Heart left ventricle (tissue), 16 donors: ENCODE measurements around the gene UGP2. TPM values are rescaled to one million over a fixed set of nuclear protein-coding genes. Genes with fewer than 3 reads are reported as not detected.
A peak's percentile ranks its signal among the peaks of the same experiment; 100 is the strongest.

Experiments used
- ATAC-seq, 4 donors: fragments of 200-7000 bp; cut with Tn5 transposase; one replicate each; pipeline ENCODE4 v1.9.1; 2020 to 2022; ENCODE audit warnings: moderate library complexity in 4 of 4, mild to moderate bottlenecking in 3 of 4, moderate number of reproducible peaks in 1 of 4
- DNase-seq, 5 donors: peaks; one replicate each; pipeline ENCODE4 v3.0.0-alpha.2; 2020
- H3K27ac ChIP-seq, 12 donors: fragments of 200-600 bp; sonication (generic) in 4 of 12; one replicate each; pipeline versions ENCODE4 v1.5.0 to v1.8.0; 2016 to 2022; ENCODE audit warnings: mild to moderate bottlenecking in 2 of 12
- H3K27me3 ChIP-seq, 9 donors: fragments of 200-600 bp; sonication (generic) in 2 of 9; one replicate each; pipeline versions ENCODE4 v1.5.1 to v1.8.0; 2016 to 2022; ENCODE audit warnings: mild to moderate bottlenecking in 3 of 9
- H3K36me3 ChIP-seq, 9 donors: fragments of 200-600 bp; sonication (generic) in 2 of 9; one replicate each; pipeline versions ENCODE4 v1.5.0 to v1.8.0; 2018 to 2022; ENCODE audit warnings: mild to moderate bottlenecking in 2 of 9
- H3K4me1 ChIP-seq, 12 donors: fragments of 200-600 bp; sonication (generic) in 4 of 12; one replicate each; pipeline versions ENCODE4 v1.5.0 to v1.8.0; 2016 to 2022; ENCODE audit warnings: mild to moderate bottlenecking in 3 of 12
- H3K4me3 ChIP-seq, 12 donors: fragments of 200-600 bp; sonication (generic) in 4 of 12; one replicate each; pipeline versions ENCODE4 v1.5.0 to v1.8.0; 2017 to 2022; ENCODE audit warnings: mild to moderate bottlenecking in 9 of 12, moderate library complexity in 4 of 12
- H3K9me3 ChIP-seq, 12 donors: fragments of 200-600 bp; sonication (generic) in 4 of 12; one replicate each; pipeline versions ENCODE4 v1.5.0 to v1.8.0; 2016 to 2022; ENCODE audit warnings: mild to moderate bottlenecking in 1 of 12
- POLR2A ChIP-seq, 2 donors: fragments of 450-650 bp; IDR thresholded peaks; one replicate each; pipeline ENCODE4 v1.6.1; 2017; ENCODE audit warnings: antibody characterized with exemption in 2 of 2, mild to moderate bottlenecking in 2 of 2, moderate library complexity in 2 of 2
- WGBS, 4 donors: extraction: QIAGEN DNeasy Blood & Tissue Kit in 2 of 4; methylation state at CpG; one replicate each; pipeline versions ENCODE4 v1.1.5 to v1.1.7; 2013 to 2018; 5-methylcytosine and 5-hydroxymethylcytosine counted together
- intact Hi-C, 10 donors: fragments of 100-400 bp; cut with DNase I; formaldehyde crosslinking; loops; one replicate each; pipeline versions ENCODE4 v1.11.1 to v1.14.2; 2022
- polyA plus RNA-seq, 2 donors: library from polyadenylated mRNA; stranded (reverse); fragments of 200-250 nt; gene quantifications; one replicate each; pipeline ENCODE4 v1.2.3, GENCODE V29; 2013
- total RNA-seq, 9 donors: library from RNA; depleted of rRNA in 2 of 9; stranded (reverse); fragments of >200 nt in 2 of 9; fragmentation: NEBNext Ultra II Directional in 3 of 9; extraction: Animal tissue kit (Norgen Biotek cat#: 25700) in 3 of 9; gene quantifications; one replicate each; pipeline versions ENCODE4 v1.1.0 to v1.2.4, GENCODE V29; 2016 to 2023
- TF ChIP-seq, protein P1 (sequence below), 12 donors: fragments of 200-600 bp; sonication (generic) in 4 of 12; IDR thresholded peaks; one replicate each; pipeline versions ENCODE4 v1.5.0 to v1.8.0; 2018 to 2022; ENCODE audit warnings: antibody characterized with exemption in 12 of 12, mild to moderate bottlenecking in 5 of 12
- donor health status: ischemic (EF 13 %, LVEDD 7.1; RV severe dilation, severe dysfunction).
- donor health status: healthy with polysubstance abuse.
- donor health status: DM: no; HTN: yes; CAD: no.
- donor health status: DM: no; HTN: no; CAD: no.
- donor health status: ischemic (EF 25% LVEDD 6.9; RV normal size, moderate dysfunction).
- donor health status: ischemic (EF 25% LVEDD 5.7; RV mildly dilated, moderate dysfunction).
- donor health status: healthy.
- donor health status: DM: yes; HTN: yes; CAD: no.
- donor health status: ischemic (EF 35%, LVEDD 5.7; RV mildly dilated, moderate dysfunction).
- donor health status: nonischemic (EF 11% LVEDD 7.7; RV severe dilation, severe dysfunction).
- donor health status: DM: yes; HTN: yes; CAD: no.
- donor health status: PGD.
- donor health status: ischemic (EF 29% LVEDD 5.4; RV normal size, mild dysfunction).
- donor health status: nonischemic (EF 23%, LVEDD 6.1; RV moderate dilation, normal function).

Gene UGP2
- total and polyA plus RNA-seq, 11 donors: 175 to 1,308 (median 331) TPM

DNA sequence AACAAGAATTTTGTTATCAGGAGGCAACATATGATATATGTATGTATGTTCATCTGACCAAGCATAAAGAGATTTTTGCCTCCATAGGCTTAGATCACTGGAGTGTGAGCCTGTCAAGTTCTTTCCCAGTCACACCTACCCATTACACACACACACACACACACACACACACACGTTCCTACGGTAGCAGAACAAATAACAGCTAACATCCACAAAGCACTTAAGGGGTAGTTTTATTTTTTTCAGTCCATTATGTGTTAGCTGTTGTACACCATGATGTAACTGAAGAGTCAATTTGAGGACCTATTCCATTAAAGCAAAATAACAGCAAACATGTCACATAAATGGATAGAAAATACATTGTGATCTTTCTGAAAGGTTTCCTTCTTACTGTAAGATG, 39.5 kb downstream of the UGP2 start:
- H3K4me3 ChIP-seq: no peak overlapping the region
- ATAC-seq: no peak
- no peaks in the 10 kb centered on the region for H3K27me3 ChIP-seq
- H3K9me3 ChIP-seq: no peaks in the 10 kb centered on the region
- TF ChIP-seq POLR2A (IDR thresholded peaks at IDR 0.05): no peak
- TF ChIP-seq, protein P1, sequence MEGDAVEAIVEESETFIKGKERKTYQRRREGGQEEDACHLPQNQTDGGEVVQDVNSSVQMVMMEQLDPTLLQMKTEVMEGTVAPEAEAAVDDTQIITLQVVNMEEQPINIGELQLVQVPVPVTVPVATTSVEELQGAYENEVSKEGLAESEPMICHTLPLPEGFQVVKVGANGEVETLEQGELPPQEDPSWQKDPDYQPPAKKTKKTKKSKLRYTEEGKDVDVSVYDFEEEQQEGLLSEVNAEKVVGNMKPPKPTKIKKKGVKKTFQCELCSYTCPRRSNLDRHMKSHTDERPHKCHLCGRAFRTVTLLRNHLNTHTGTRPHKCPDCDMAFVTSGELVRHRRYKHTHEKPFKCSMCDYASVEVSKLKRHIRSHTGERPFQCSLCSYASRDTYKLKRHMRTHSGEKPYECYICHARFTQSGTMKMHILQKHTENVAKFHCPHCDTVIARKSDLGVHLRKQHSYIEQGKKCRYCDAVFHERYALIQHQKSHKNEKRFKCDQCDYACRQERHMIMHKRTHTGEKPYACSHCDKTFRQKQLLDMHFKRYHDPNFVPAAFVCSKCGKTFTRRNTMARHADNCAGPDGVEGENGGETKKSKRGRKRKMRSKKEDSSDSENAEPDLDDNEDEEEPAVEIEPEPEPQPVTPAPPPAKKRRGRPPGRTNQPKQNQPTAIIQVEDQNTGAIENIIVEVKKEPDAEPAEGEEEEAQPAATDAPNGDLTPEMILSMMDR (IDR thresholded peaks at IDR 0.05): no peak
- 59 to 65% (median 61%) methylated on average over 2 of the region's 2 CpGs for WGBS, 4 donors
- no peak overlapping the region for H3K27ac ChIP-seq
- H3K36me3 ChIP-seq: peaks cover 0 to 69% (median 54%) of the 10 kb centered on the region in 9 donors
- no peak for DNase-seq
- intact Hi-C loops: loop anchor here in 1 of 10 donors (10.0 kb wide), 1 partner anchor 186 kb away; no protein-coding TSS in a partner anchor
- H3K4me1 ChIP-seq: peaks cover 0 to 18% (median 6%) of the 10 kb centered on the region in 12 donors

DNA sequence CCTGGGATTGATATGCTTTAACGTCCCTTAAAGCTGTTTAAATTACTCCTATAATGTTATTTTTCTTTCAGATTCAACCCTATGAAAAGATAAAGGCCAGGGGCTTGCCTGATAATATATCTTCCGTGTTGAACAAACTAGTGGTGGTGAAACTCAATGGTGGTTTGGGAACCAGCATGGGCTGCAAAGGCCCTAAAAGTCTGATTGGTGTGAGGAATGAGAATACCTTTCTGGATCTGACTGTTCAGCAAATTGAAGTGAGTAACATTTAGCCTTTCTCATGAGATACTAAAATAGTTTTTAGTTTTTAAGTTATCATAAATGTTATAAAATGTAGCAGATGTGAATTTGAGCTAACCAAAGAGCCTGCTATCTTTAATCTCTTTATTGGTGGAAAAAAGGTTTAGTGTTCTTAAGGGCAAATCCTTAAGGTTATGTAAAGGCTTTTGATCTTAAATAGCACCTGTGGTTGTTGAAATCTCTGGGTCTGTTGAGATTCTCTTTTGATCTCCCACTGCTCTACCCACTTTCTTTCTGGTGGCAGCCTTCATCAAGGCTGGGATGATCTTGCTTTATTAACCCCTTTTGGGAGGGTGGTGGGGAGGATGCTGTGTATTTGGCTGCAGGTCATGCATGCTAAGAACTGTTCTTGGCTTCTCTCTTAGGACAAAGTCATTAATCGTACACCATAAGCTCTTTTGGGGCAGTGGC, 40.9 kb downstream of the UGP2 start:
- Histone ChIP-seq H3K9me3 (no peaks in the 10 kb centered on the region), H3K4me1 (peaks cover 0 to 22% (median 0%) of the 10 kb centered on the region in 12 donors), H3K36me3 (peaks cover 0 to 83% (median 68%) of the 10 kb centered on the region in 9 donors), H3K4me3 (no peak overlapping the region), H3K27me3 (no peaks in the 10 kb centered on the region), H3K27ac (no peak overlapping the region)
- TF ChIP-seq POLR2A (IDR thresholded peaks at IDR 0.05): no peak
- TF ChIP-seq, protein P1 (IDR thresholded peaks at IDR 0.05): no peak
- no peak for ATAC-seq
- intact Hi-C loops: loop anchor here in 1 of 10 donors (10.0 kb wide), 1 partner anchor 188 kb away; no protein-coding TSS in a partner anchor
- WGBS, 4 donors: 76 to 82% (median 80%) methylated on average over 3 of the region's 3 CpGs
- no peak for DNase-seq

DNA sequence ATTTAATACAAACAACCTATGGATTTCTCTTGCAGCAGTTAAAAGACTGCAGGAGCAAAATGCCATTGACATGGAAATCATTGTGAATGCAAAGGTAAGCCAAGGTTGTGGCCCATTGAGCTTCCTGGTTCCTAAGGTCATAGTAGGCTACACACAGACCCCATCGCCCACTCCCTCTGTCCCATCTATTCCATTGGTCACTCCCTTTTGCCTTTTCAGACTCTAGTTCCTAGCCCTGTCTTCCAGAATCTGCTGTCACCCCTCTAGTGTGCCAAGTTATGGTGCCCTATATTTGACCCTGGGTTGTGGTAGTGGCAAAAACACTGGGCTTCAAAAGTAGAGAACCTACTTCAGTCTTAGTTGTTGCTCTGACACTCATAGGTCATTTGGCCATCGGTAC, 44.7 kb downstream of the UGP2 start:
- DNase-seq (no peak), ATAC-seq (peak in 2 of 4 donors; percentile 21 to 60)
- intact Hi-C loops: loop anchor here in 4 of 10 donors (5.0 to 10.0 kb wide), 3 partner anchors 189 to 194 kb away; no protein-coding TSS in a partner anchor
- TF ChIP-seq, protein P1 (IDR thresholded peaks at IDR 0.05): no peak
- no peak for TF ChIP-seq POLR2A (IDR thresholded peaks at IDR 0.05)
- 78 to 87% (median 84%) methylated on average over 2 of the region's 2 CpGs for WGBS, 4 donors
- peaks cover 0 to 100% (median 91%) of the 10 kb centered on the region in 9 donors for H3K36me3 ChIP-seq
- no peaks in the 10 kb centered on the region for H3K27me3 ChIP-seq
- H3K9me3 ChIP-seq: no peaks in the 10 kb centered on the region
- H3K4me3 ChIP-seq: no peak overlapping the region
- H3K27ac ChIP-seq: peak overlapping the region in 3 of 12 donors; percentile 5 to 18 (median 9)
- H3K4me1 ChIP-seq: peaks cover 0 to 15% (median 2%) of the 10 kb centered on the region in 12 donors

DNA sequence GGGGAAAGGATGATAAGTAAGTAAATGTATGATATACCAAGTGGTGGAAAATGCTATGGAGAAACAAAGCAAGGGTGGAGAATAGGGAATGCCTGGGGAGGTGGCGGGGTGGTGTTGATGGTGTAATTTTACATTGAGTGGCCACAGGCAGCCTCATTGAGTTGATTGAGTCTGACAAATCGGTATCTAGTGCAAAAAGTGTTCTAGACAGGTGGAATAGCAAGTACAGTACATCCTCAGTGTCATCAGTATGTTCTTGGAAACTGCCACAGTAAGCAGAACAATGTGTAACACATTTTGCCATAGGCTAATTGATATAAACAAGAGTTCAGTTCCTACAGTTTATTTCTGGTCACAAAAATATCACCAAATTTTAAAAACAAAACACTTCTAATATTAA, 46.4 kb downstream of the UGP2 start:
- DNase-seq (no peak), ATAC-seq (peak in 2 of 4 donors; percentile 7 to 50)
- Histone ChIP-seq H3K4me1 (peaks cover 0 to 13% (median under 1%) of the 10 kb centered on the region in 12 donors), H3K27me3 (no peaks in the 10 kb centered on the region), H3K36me3 (peaks cover 0 to 100% (median 99%) of the 10 kb centered on the region in 9 donors), H3K27ac (peak overlapping the region in 1 of 12 donors; percentile 16), H3K4me3 (no peak overlapping the region), H3K9me3 (no peaks in the 10 kb centered on the region)
- TF ChIP-seq, protein P1 (IDR thresholded peaks at IDR 0.05): no peak
- no peak for TF ChIP-seq POLR2A (IDR thresholded peaks at IDR 0.05)
- intact Hi-C loops: loop anchor here in 5 of 10 donors (2.0 to 10.0 kb wide), 4 partner anchors 189 to 196 kb away; no protein-coding TSS in a partner anchor
- 81 to 93% (median 87%) methylated on average over 2 of the region's 2 CpGs for WGBS, 4 donors
